Brain microvascular endothelial cell (primary cell): ENCODE measurements around the gene KATNIP.

Experiments
- DNase-seq: peaks from one replicate; pipeline ENCODE4 v3.0.0-alpha.2; 2020
- H3K27ac ChIP-seq: fragments of 250-450 bp; sonication (Bioruptor Pico); 2 replicates; pipeline ENCODE4 v1.5.1; 2020; ENCODE audit warnings: mild to moderate bottlenecking, moderate library complexity
- H3K27me3 ChIP-seq: fragments of 250-450 bp; sonication (Bioruptor Pico); replicated peaks from 2 replicates; pipeline ENCODE4 v1.5.1; 2020; ENCODE audit warnings: mild to moderate bottlenecking
- H3K36me3 ChIP-seq: fragments of 250-450 bp; sonication (Bioruptor Pico); replicated peaks from 2 replicates; pipeline ENCODE4 v1.5.1; 2020; ENCODE audit warnings: mild to moderate bottlenecking
- H3K4me3 ChIP-seq: 2 replicates; pipeline ENCODE4 v1.5.1; 2011; ENCODE audit warnings: low read depth, mild to moderate bottlenecking, control low read depth, low read length, moderate library complexity
- CTCF ChIP-seq: IDR thresholded peaks from 2 replicates; pipeline ENCODE4 v1.5.1; 2011; ENCODE audit warnings: low read depth, mild to moderate bottlenecking, moderate library complexity, low read length, control low read depth, inconsistent platforms; ENCODE audit errors: missing control alignments
- in situ Hi-C: cut with HindIII; loops from 2 replicates; pipeline ENCODE4 v1.10.0; 2017; ENCODE audit warnings: low sequenced_read_pairs, low pct_ligation_motif_present

Gene KATNIP

DNA sequence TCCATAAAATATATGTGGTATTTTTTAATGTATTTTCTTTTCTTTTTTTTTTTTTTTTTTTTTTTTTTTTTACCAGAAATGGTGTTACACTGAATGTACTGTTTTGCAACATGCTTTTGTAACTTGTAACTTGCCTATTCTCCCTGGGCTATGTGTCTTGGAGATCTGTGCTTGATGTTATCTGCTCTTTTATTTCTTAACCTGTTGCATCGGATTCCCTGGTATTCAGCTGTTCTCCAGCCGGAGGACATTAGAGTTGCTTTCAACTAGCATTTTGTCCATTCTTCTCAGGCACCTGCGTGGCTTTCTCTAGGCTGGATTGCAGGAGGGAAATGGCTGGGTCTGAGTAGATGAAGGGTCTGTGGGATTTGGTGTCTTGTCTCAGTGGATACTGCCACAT, 47.4 kb downstream of the KATNIP start:
- Histone ChIP-seq H3K27me3 (no peaks in the 10 kb centered on the region), H3K36me3 (no peaks in the 10 kb centered on the region), H3K27ac (no peak overlapping the region), H3K4me3 (no peak overlapping the region)
- in situ Hi-C loops, result no loop called here
- DNase-seq, result no peak
- no peak for TF ChIP-seq CTCF

DNA sequence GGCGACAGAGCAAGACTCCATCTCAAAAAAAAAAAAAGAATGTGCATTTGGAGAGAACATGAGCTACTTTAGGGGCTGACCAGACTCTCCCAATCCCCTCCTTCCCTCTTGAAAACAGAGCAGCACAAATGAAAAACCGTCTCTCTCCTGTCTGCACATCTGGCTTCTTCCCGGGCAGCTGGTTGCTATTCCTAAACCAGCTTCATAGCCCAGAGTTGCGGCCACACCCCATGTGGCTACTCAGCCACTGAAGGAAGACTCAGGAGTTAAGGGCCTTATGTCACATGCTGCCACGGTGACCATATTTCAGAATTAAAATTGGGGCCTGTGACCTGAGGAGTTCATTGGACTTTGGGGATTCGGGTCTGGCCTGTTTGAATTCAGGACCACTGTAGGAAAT, 48.3 kb downstream of the KATNIP start:
- H3K27me3 ChIP-seq, result no peaks in the 10 kb centered on the region
- no peak for DNase-seq
- in situ Hi-C loops, result no loop called here
- H3K27ac ChIP-seq, result no peak overlapping the region
- no peaks in the 10 kb centered on the region for H3K36me3 ChIP-seq
- TF ChIP-seq CTCF, result no peak
- H3K4me3 ChIP-seq, result no peak overlapping the region

DNA sequence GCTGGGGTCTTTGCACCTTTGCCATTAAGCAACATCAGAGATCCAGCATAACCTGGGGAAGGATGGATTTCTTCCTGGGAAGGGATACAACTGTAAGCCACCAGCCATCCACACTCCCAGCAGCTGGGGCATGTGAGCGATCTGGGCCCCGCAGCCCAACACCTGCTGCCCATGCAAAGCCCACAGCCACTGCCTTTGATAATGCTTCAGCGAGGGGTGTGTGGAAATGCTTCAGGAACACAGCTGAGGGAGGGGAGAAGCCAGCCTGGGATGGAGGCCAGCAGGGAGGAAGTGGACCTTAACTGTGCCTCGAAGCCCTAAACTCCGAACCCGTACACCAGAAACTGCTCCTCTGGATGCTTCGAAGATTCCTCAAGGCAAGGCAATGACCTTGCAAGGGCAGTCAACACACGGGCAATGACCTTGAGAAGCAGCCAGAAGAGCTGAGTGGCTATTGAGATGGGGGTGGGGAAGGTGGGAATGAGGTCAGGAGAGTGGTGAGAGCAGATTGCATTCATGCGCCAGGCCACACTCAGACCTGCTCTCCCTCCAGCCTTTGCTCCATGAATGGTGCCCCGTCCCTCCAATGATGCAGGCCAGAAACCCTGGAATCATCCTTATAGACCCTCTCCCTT, 49.1 kb downstream of the KATNIP start:
- DNase-seq, result no peak
- Histone ChIP-seq H3K27ac (no peak overlapping the region), H3K27me3 (no peaks in the 10 kb centered on the region), H3K4me3 (no peak overlapping the region), H3K36me3 (no peaks in the 10 kb centered on the region)
- in situ Hi-C loops, result no loop called here
- no peak for TF ChIP-seq CTCF

DNA sequence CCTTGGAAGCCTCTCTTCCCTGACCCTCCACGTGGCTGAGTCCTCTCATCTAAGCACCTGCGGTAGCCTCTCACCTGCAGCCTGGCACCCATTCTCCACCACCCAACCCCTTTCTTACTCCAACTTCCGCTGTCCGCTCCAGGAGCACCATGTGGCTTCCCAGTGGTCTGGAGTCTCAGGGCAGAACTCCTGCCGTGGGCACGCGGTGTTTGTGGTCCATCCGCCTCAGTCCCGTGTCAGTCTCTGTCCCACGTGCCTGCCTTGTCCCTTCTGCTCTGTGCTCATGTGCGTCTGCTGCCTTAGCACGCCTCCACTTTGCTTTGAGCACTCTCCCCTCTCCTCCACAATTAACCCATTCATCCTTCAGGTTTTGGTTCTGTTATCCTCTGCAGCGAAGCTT, 49.7 kb downstream of the KATNIP start:
- H3K27ac ChIP-seq, result no peak overlapping the region
- in situ Hi-C loops, result no loop called here
- DNase-seq, result no peak
- no peak overlapping the region for H3K4me3 ChIP-seq
- TF ChIP-seq CTCF, result no peak
- no peaks in the 10 kb centered on the region for H3K36me3 ChIP-seq
- H3K27me3 ChIP-seq, result no peaks in the 10 kb centered on the region
